ENCODE measurements around the gene NAT16. TPM values are rescaled to one million over a fixed set of nuclear protein-coding genes. Genes with fewer than 3 reads are reported as not detected.
"Not testable (repeated sequence)": the region's sequence is repeated elsewhere in the genome, so short reads cannot be mapped to it uniquely, and the experiment has no call there.

Gene NAT16
- total RNA-seq = not detected in 2 replicates

DNA sequence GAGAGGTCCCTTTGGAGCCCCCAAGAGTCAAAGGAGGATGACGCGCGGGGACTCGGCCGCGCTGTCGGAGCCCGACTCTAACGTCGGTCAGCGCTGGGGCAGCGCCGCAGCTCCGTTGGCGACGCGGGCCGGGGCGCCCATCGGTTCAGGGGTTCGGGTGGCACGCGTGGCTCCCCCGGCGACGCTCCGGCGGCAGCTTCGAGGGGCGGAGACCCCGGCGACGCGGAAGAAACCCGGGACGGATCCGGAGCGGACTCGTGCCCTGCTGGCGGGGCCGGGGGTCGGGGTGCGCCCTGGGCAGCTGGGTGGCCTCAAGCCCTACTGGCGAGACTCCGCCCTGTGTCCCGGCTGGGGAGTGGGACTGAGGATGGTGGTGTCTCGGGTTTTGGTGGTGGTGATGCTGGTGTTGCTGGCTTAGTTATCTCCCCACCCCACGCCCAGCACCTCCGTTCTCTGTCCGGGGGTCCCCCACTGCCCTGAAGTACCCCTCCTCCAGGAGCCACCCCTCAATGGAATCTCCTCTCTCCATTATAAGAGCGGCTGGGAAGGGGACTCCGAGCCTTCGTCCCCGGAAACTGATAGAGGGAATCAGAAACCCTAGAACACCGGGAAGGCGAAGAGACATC is at the start of gene NAT16:
NAT16 (minus strand) TSS at position 164 of the 626 bp plus-strand sequence. CDS start 5,486 bp downstream, outside the sequence.
- DNase-seq (ENCODE audit: low read depth in 2 of 2) = no peak

DNA sequence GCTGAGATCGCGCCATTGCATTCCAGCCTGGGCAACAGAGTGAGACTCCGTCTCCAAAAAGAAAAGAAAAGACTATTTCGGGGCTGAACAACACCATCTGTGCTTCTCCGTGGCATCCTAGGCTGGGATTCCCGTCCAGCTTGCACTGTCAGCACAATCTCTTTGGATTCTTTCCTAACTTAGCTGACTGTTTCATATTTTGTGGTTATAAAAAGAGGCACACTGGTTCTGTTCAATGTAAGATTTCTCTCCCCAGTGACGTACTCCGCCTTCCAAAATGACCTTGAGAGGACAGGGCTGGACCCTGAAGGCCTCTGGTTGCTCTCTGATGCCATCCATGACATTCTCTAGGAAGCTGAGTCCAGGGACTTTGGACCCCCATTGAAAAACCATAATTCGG is 46.6 kb upstream of the NAT16 start:
- DNase-seq (ENCODE audit: low read depth in 2 of 2) = no peak

DNA sequence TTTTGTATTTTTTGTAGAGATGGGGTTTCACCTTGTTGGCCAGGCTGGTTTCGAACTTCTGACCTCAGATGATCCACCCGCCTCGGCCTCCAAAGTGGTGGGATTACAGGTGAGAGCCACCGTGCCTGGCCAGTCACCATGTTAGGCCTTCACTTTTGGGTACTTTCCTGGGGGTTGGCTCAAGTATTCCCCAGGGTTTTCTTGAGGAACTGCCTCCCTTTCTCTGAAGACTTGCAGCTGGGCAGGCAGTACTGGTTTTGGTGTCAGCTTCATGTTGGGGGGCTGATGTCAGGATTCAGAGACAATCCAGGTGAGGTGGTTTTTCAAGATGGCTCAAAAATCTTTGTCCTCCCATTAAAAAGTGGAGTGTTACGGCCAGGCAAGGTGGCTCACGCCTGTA is 45.6 kb upstream of the NAT16 start:
- DNase-seq (ENCODE audit: low read depth in 2 of 2) = no peak

DNA sequence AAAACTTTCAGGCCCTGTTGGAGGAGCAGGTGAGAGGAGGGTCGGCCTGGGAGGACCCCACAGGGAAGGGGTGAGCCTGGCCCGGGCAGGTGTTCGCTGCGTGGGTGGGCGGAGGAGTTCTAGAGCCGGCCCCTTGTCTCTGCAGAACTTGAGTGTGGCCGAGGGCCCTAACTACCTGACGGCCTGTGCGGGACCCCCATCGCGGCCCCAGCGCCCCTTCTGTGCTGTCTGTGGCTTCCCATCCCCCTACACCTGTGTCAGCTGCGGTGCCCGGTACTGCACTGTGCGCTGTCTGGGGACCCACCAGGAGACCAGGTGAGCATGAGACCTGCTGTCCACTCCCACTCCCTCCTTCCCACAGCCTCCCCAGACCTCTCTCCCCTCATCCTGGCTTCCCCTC is 43.4 kb upstream of the NAT16 start:
- DNase-seq (ENCODE audit: low read depth in 2 of 2) = no peak

DNA sequence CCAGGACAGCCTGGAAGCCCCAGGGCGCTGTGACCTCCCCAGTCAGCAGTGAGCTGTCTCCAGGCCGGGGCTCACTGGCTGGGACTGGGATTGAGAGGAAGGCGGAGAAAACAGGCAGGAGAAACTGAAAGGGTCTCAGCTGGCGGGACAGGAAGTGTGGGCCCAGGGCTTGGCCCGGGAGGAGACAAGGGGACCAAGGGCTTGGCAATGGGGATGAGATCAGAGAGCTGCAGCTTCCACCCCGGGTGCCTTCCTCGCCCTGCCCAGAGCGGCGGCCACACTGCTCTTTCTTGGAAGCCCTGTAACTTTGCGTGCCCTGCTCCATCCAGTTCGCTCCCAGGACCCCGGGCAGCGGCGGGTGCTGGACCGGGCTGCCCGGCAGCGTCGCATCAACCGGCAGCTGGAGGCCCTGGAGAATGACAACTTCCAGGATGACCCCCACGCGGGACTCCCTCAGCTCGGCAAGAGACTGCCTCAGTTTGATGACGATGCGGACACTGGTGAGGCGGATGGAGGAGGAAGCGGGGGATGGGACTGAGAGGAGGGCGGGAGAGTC is 42.3 kb upstream of the NAT16 start:
- no peak for DNase-seq (ENCODE audit: low read depth in 2 of 2)

DNA sequence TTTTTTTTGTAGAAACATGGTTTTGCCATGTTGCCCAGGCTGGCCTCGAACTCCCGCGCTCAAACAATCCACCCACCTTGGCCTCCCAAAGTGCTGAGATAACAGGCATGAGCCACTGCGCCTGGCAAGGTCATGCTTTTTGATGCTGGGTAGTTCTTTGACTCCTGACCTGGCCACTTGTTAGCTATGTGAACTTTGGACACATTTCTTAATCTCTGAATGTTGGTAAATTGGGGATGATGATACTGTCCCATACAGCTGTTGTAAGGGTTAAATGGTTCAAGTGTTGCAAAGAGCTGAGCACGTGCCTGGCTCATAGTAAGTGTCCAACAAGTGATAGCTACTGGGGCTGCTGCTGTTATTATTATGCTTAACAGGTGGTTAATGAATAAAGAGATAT is 40.2 kb upstream of the NAT16 start:
- no peak for DNase-seq (ENCODE audit: low read depth in 2 of 2)

DNA sequence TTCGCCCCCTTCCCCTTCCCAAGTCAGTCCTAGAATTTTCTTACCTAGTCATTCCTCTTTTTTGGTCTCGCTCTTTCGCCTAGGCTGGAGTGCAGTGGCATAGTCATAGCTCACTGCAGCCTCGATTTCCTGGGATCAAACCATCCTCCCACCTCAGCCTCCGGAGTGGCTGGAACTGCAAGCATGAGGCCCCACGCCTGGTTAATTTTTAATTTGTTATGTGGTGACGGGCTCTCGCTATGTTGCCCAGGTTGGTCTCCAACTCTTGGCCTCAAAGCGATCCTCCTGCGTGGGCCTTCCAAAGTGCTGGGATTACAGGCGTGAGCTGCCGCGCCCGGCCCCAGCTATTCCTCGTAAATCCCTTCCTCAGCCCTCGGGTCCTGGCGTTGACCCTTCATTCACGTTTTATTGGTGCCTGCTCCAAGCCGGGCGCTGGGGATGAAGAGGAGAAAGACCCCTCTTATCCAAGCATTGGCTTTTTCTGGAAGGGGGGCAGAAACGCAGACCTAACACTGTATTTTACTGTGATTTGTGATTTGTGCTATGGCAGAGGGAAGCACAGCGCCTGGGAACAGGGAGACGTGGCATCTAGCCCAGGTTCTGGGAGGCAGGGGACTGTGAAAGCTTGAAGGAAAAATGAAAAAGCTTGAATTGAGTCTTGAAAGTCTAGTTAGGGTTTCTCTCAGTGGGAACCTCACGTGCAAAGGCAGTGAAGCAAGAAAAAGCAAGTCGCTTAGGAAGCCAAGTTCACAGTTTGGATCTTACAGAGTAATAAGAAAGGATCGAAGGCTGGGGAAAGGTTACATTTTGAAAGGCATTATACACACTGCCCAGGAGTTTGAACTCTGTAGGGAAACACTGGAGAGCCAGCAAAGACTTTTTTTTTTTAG is 38.4 kb upstream of the NAT16 start:
- no peak for DNase-seq (ENCODE audit: low read depth in 2 of 2)

DNA sequence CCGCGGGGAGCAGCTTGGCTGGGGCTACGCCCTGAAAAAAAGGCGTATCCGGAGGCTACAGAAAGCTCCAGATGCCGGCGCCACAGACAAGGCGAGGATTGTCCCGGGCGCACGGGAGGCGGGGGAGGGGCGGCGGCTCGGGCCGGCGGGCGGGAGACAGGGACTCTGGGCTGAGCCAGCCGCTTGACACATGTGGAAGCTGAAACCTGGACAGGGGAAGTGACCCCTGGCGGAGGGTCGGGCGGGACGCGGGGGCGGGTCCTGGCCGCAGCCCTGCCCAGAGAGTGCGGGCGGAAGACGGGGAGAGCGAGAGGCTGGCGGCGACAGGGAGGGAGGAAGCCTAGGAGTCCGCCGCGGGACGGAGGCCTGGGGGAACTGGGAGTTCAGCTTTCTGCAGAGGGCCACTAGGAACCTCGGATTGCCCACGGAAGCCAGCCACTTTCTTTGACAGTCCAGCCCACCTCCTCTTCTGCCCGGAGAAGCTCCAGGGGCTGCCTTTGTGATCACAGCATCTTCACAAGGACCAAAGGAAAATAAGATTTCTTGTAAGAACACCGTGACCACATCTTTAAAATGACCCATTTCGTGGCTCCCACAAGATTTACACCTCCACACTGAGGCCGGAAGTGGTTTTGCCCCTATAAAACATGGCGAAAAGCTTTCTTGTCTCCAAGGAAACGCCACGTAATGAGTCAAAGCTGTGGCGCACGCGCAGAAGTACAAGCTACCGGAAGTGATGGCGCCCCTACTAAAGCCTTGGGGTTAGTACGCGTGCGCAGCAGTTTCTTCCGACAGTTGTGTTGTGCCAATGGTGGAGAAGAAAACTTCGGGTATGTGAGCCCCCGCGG is 37.5 kb upstream of the NAT16 start, which contains the start of the genes PLOD3 and ZNHIT1:
PLOD3 (minus strand) TSS at position 194 of the 848 bp plus-strand sequence. CDS start 307 bp downstream, outside the sequence.
ZNHIT1 (plus strand) TSS at position 778 of the 848 bp plus-strand sequence; CDS start at position 809, 31 bp downstream.
- peak; percentile 95 to 98 for DNase-seq (ENCODE audit: low read depth in 2 of 2)

DNA sequence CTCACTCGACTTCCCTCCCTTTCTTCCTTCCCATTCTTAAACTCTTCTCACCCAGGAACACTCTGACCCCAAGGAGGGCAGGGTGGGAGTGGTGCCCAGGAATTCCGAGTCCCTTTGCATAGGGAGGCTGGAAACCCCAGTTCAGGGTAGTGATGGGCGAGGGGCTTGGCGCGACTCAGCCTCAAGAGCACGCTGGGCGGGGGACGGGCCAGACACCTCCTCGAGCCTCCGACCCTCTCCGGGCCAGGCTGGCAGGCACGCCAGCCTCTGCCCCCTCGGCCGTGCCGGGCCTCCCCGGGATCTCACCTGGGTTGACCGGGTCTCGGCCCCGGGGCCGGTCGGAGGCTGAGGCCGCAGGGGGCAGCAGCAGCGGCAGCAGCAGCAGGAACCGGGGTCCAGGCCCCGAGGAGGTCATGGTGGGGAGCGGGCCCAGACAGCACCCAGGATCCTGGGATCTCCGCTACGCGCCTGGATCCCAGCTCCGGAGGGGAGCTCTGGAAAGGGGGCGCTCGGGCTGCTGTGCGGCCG is 36.8 kb upstream of the NAT16 start:
- DNase-seq (ENCODE audit: low read depth in 2 of 2) = no peak

DNA sequence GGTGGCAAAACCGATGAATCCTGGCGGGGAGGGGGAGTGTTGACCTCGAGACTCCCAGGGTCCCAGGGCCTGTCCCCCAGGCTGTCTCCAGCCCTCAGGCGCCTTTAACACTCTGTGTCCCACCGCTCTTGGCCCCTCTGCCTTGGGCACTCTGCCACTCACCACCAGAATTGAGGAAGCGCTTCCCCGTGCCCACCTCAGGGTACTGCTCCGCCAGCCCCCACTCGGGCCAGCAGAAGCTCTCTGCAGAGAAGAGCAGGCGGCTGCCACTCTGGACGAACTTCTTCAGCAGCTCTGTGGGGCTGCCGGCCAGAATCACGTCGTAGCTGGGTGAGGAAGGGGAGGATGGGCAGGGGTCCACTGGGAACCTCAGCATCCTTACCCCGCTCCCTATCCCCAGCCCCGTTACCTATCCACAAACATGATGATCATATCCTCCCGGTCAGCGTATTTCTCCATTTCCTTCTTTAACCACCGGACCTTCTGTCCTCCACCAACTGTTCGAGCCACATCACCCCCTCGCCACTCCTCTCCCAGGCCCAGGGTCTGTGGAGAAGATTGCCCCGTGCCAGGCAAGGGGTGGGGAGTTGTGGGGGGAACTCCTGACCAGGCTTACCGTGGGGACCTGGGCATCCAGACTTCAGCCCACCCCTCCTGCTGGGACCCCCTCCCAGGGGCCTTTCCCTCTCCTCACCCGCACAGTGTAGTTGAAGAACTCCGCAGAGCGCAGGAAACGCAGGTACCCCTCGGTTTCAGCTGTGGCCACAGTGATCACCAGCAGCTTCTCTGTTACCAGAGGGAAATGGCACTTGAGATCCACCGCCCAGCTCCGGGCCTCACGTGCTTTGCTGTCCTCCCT is 36.1 kb upstream of the NAT16 start:
- no peak for DNase-seq (ENCODE audit: low read depth in 2 of 2)

DNA sequence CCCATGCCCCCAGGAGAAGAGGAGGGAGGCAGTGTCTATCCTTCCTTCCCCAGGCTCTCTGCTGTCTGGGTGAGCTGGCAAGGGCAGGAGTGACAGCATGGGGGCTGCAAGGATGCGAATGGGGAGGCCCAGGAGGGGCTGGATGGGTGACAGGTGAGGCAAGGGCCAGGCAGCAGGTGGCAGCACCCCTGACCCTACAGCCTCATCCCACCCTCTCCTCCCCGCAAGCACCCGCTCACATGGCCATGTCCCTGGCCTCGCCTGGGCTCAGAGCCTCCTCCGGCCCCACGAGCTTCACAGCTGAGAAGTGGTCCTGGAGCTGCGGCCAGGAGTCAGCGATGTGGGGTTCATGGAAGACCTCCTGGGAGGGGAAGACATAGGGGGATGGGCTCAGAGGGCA is 31.9 kb upstream of the NAT16 start:
- no peak for DNase-seq (ENCODE audit: low read depth in 2 of 2)

DNA sequence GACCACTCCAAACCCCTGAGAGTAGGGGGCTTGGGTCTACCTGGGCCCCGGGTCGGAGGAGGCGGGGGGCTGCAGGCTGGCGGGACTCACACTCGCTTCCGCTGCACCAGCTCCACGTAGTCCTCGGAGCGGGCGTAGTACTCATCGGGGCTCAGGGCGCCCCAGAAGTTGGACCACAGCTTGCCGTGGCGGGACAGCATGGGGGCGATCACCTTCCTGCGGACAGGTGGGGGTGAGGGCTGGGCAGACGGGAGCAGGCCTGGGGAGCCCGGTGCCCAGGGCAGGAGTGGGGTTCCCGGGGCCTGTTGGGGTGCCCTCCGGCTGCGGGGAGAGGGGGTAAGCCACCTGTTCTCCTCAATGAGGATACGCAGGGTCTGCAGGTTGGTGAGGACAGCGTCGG is 31.4 kb upstream of the NAT16 start:
- no peak for DNase-seq (ENCODE audit: low read depth in 2 of 2)

DNA sequence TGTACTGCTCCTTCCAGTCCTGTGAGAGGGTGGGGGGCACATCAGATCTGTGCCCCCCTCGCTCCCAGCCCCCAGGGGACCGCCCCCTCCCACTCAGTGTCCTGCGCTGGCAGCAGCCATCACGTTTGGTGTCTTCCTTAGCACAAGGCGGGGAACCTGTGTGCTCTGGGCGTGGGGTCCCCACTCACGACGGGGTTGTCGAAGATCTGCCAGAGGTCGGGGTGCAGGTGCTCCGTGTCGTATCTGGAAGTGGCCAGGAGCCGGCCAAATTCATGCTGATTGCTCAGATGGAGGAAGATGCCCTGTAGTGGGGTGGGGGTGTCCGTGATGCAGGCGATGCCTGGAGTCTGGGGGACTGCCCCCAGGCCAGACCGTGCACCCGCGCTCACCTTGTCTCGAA is 30.1 kb upstream of the NAT16 start:
- no peak for DNase-seq (ENCODE audit: low read depth in 2 of 2)

DNA sequence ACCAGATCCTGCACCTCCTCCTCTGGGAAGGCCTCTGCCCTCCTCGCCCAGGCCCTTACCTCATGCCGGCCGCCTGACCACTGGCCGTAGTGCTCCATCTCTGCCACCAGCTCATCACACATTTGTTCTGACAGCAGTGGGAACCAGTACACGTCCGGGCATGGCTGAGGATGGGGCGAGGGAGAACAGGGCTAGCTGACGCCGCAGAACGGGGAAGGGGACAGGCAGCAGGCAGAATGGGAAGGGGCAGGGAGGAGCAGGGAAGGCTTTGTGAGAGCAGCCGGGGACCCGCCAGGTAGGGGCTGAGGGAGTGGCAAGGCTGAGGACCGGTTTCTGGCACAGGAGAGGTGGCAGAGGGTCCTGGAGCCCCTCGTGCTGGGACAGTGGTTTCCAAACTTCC is 28.7 kb upstream of the NAT16 start:
- no peak for DNase-seq (ENCODE audit: low read depth in 2 of 2)

DNA sequence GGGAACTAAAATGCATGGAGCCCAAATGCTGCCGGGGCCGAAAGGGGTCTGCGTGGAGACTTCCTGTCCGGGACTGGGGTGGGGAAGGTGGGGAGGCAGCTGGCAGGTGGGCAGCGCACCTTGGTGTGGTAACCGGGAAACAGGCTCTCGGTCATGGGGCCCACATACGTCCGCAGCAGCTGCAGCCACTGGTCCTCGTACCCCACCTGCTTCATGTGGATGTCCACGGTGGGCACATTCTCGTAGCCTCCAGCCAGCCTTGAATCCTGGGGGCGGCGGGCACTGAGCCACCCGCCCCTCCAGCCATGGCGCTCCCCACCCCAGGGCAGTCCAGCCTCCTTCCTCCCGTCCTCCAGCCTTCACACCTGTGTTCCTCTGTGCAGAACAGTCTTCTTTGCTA is 27.4 kb upstream of the NAT16 start:
- no peak for DNase-seq (ENCODE audit: low read depth in 2 of 2)

DNA sequence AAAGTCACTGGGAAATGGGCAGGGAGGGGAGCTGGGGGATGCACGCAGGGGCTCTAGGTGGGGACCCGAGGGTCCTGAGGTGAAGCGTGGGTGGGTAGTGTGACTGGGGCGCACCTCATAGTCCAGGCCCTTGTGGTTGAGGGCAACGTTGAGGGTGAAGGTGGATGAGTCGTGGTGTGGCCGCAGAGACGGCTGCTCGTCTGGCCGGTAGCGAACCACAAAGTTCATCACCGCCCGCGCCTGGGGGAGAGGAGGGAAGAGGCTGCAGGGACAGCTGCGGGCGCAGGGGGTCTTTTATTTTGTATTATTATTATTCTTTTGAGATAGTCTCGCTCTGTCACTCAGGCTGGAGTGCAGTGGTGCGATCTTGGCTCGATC is 26.6 kb upstream of the NAT16 start:
- DNase-seq (ENCODE audit: low read depth in 2 of 2) = no peak

DNA sequence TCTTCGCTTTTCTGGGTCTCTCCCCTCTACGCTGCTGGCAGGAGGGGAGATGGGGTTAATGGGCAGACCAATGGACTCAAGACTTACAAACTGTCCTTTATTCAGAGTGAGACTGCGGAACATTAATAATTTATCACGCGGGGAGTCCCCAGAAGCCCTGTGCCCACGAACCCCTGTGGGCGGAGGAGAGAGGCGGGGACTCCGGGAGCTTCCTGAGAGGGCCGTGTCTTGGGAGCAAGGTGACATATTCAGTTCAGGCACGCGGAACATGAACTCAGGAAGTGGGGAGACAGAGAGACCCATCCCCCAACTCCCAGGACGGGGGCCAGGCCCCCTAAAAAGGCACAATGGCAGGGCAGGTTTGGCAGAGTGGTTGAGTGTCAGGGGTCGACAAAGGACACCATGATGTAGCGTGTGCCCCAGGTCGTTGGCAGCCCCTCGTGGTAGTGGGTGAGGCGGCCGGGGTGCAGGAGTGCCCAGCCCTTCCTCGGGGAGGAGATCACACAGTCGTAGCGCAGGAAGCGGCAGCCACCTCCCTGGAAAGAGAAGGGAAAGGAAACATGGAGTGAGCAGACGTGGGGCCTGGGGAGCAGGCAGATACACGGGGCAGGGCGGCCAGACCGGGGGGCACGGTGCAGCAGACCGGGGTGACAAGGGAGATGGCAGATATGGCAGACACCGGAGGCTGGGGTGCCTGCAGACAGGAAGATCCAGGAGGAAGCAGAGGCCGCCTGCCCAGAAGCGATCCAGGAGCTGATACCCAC is 26.0 kb upstream of the NAT16 start:
- no peak for DNase-seq (ENCODE audit: low read depth in 2 of 2)

DNA sequence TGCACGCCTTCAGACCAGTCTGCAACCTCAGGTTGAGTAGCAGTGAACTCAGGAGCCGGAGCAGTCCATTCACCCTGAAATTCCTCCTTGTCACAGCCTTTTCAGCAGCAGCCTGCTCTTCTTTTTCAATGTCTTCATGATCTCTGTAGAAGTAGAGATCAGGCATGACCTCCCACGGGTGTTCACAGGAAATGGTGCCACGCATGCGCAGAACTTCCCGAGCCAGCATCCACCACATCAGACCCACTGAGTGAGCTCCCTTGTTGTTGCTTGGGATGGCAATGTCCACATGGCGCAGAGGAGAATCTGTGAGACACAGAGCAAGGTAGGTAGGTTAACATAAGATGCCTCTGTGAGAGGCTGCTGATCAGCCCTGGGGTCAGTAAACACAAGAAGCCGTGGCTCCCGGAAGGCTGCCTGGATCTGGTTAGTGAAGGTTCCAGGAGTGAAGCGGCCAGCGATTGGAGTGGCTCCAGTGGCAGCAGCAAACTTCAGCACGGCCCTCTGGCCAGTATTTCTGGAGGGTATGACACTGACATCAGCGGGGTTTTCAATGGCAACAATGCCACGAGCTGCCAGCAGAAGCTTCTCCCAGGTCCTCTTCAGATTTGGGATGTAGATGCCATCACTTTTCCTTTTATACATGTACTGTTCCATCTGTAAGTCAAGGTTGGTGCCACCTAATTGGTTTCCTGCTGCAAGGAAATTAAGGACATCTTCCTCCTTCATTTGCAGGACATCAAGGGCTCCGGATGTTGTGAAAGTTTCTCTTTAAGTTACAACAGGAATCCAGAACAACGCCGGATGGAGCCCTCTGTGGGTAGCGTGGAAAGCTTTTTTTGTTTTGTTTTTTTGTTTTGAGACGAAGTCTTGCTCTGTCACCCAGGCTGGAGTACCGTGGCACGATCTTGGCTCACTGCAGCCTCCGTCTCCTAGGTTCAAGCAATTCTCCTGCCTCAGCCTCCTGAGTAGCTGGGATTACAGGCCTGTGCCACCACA is 23.9 kb upstream of the NAT16 start:
- not testable (repeated sequence) for DNase-seq (ENCODE audit: low read depth in 2 of 2)

DNA sequence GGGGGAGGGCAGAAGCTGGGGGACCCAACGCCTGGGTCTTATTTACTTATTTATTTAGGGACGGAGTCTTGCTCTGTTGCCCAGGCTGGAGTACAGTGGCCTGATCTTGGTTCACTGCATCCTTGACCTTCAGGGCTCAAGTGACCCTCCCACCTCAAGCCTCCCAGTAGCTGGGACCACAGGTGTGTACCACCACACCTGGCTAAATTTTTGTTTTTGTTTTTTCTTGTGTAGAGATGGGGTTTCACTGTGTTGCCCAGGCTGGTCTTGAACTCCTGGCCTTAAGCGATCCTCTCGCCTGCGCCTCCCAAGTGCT is 22.5 kb upstream of the NAT16 start:
- no peak for DNase-seq (ENCODE audit: low read depth in 2 of 2)

Measured in dermis microvascular lymphatic vessel endothelial cell (primary cell).